ENCODE data around the gene LDLRAD4.
A peak's percentile ranks its signal among the peaks of the same experiment; 100 is the strongest.

The LDLRAD4 gene

DNA sequence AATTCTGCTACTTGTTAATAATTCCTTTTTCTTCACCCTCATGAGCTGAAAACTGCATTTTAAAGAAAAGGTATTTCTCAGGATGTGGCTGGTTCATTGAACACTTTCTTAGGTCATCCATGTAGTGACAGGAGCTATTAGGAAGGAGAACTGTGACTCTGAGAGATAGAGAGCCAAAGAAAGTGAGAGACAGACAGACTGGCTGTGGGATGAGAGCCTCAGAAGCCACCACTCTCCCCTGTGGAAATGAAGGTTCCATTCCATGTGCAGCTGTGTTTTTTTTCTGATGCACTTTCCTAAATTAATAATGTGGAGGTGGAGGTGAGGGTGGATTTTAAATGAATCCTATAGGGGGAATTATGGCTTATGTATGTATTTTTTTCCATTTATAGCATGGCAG is 394.5 kb downstream of the LDLRAD4 start:
- TF ChIP-seq, protein P1, sequence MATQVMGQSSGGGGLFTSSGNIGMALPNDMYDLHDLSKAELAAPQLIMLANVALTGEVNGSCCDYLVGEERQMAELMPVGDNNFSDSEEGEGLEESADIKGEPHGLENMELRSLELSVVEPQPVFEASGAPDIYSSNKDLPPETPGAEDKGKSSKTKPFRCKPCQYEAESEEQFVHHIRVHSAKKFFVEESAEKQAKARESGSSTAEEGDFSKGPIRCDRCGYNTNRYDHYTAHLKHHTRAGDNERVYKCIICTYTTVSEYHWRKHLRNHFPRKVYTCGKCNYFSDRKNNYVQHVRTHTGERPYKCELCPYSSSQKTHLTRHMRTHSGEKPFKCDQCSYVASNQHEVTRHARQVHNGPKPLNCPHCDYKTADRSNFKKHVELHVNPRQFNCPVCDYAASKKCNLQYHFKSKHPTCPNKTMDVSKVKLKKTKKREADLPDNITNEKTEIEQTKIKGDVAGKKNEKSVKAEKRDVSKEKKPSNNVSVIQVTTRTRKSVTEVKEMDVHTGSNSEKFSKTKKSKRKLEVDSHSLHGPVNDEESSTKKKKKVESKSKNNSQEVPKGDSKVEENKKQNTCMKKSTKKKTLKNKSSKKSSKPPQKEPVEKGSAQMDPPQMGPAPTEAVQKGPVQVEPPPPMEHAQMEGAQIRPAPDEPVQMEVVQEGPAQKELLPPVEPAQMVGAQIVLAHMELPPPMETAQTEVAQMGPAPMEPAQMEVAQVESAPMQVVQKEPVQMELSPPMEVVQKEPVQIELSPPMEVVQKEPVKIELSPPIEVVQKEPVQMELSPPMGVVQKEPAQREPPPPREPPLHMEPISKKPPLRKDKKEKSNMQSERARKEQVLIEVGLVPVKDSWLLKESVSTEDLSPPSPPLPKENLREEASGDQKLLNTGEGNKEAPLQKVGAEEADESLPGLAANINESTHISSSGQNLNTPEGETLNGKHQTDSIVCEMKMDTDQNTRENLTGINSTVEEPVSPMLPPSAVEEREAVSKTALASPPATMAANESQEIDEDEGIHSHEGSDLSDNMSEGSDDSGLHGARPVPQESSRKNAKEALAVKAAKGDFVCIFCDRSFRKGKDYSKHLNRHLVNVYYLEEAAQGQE (IDR thresholded peaks at IDR 0.05; ENCODE audit: insufficient replicate concordance, low read depth): no peak
- TF ChIP-seq GABPA (IDR thresholded peaks at IDR 0.05; ENCODE audit: low read depth): no peak
- TF ChIP-seq, protein P2, sequence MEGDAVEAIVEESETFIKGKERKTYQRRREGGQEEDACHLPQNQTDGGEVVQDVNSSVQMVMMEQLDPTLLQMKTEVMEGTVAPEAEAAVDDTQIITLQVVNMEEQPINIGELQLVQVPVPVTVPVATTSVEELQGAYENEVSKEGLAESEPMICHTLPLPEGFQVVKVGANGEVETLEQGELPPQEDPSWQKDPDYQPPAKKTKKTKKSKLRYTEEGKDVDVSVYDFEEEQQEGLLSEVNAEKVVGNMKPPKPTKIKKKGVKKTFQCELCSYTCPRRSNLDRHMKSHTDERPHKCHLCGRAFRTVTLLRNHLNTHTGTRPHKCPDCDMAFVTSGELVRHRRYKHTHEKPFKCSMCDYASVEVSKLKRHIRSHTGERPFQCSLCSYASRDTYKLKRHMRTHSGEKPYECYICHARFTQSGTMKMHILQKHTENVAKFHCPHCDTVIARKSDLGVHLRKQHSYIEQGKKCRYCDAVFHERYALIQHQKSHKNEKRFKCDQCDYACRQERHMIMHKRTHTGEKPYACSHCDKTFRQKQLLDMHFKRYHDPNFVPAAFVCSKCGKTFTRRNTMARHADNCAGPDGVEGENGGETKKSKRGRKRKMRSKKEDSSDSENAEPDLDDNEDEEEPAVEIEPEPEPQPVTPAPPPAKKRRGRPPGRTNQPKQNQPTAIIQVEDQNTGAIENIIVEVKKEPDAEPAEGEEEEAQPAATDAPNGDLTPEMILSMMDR (IDR thresholded peaks at IDR 0.05; ENCODE audit: insufficient read depth, low read length): no peak
- TF ChIP-seq POLR2AphosphoS5 (IDR thresholded peaks at IDR 0.05; ENCODE audit: low read depth): no peak
- no peak for TF ChIP-seq SPI1 (IDR thresholded peaks at IDR 0.05; ENCODE audit: borderline replicate concordance, low read depth)
- no peak for DNase-seq (ENCODE audit: low read depth in 1 of 2, low spot score in 1 of 2)
- H3K4me3 ChIP-seq (replicated peaks; ENCODE audit: insufficient read depth, low read length): no peak overlapping the region
- peaks cover 6% of the 10 kb centered on the region for H3K27me3 ChIP-seq (ENCODE audit: insufficient read depth, poor library complexity, severe bottlenecking)
- peak overlapping the region; percentile 30 for H3K27ac ChIP-seq (replicated peaks)

DNA sequence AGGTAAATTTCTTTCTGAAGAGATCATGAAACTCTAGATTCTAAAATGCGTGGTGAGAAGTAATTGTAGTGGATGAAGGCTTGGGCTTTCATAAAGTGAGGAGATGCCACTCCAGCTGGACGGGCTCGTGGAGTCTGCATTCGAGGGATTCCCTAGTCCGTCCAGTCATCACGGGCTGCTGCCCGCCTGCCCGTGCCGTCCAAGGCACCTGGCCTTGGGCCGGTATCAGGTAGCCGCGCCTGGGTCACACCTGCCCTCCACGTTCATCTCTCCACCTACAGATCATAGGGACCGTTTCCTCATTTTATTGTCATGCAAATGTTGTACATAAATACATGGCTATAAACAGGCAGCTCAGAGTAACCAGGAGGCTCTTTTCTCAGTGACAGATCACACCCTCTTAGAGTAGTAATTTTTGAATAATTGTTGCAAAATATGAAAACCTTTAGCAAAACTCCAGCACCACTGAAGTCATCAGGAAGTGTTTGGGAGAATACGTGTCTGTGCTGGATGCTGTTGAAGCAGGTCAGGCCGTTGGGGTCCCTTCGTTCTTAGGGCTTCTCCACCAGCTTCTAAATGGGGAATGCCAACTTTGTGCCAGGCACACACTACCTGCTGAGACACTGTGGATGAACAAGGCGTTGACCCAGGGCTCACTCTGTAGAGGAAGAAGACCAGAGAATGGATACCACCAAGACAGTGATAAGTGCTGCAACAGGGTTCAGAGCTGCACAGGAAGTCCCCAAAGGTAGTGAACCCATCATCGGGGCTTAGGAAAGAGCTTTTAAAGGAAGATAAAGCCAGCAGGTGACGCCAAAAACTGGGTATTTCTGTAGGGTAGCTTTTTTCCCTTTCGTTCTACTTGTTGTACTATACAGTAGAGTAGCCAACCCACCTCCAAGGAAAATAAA is 395.3 kb downstream of the LDLRAD4 start:
- Histone ChIP-seq H3K27me3 (ENCODE audit: insufficient read depth, poor library complexity, severe bottlenecking) (peaks cover 6% of the 10 kb centered on the region), H3K27ac (replicated peaks) (no peak overlapping the region), H3K4me3 (replicated peaks; ENCODE audit: insufficient read depth, low read length) (no peak overlapping the region)
- TF ChIP-seq SPI1 (IDR thresholded peaks at IDR 0.05; ENCODE audit: borderline replicate concordance, low read depth): no peak
- TF ChIP-seq, protein P1 (IDR thresholded peaks at IDR 0.05; ENCODE audit: insufficient replicate concordance, low read depth): no peak
- TF ChIP-seq POLR2AphosphoS5 (IDR thresholded peaks at IDR 0.05; ENCODE audit: low read depth): no peak
- TF ChIP-seq, protein P2 (IDR thresholded peaks at IDR 0.05; ENCODE audit: insufficient read depth, low read length): no peak
- DNase-seq (ENCODE audit: low read depth in 1 of 2, low spot score in 1 of 2): no peak

DNA sequence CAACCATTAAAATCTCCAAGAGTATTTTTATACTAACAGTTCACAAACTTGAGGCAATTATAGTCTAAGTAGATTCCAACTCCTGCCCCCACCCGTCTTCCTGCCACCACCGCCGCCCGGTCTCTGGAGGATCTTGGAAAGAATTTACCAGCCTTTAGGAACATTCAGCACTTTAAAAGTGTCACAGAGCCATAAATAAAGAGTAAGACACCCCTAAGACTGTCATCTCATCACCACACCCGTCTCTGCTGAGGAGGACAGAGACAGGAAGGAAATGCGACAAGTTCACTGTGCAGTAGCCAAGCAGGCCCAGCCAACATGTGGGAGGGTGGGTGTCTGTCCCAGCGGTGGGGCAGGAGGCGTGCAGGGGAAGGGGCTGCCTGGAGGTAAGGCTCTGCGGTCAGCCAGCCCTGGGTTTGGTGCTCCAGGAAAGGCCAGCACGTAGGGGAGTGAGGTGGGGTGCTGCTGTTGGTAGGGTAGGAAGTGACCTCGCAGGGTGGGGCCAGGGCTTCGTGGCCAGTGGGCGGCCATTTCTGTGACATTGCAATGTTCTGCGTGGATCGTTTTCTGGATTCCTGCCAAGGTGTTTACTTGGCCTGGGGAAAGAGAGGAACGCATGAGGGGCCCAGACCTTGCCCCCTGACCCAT is 396.2 kb downstream of the LDLRAD4 start:
- TF ChIP-seq, protein P2 (IDR thresholded peaks at IDR 0.05; ENCODE audit: insufficient read depth, low read length): no peak
- TF ChIP-seq GABPA (IDR thresholded peaks at IDR 0.05; ENCODE audit: low read depth) (no peak), POLR2AphosphoS5 (IDR thresholded peaks at IDR 0.05; ENCODE audit: low read depth) (no peak), SPI1 (IDR thresholded peaks at IDR 0.05; ENCODE audit: borderline replicate concordance, low read depth) (no peak)
- TF ChIP-seq, protein P1 (IDR thresholded peaks at IDR 0.05; ENCODE audit: insufficient replicate concordance, low read depth): no peak
- Histone ChIP-seq H3K4me3 (replicated peaks; ENCODE audit: insufficient read depth, low read length) (no peak overlapping the region), H3K27me3 (ENCODE audit: insufficient read depth, poor library complexity, severe bottlenecking) (peaks cover 6% of the 10 kb centered on the region), H3K27ac (replicated peaks) (no peak overlapping the region)
- no peak for DNase-seq (ENCODE audit: low read depth in 1 of 2, low spot score in 1 of 2)

Data from HL-60 (cell line).